ENCODE measurements around the gene ZNF415.

- TF ChIP-seq, protein P1, sequence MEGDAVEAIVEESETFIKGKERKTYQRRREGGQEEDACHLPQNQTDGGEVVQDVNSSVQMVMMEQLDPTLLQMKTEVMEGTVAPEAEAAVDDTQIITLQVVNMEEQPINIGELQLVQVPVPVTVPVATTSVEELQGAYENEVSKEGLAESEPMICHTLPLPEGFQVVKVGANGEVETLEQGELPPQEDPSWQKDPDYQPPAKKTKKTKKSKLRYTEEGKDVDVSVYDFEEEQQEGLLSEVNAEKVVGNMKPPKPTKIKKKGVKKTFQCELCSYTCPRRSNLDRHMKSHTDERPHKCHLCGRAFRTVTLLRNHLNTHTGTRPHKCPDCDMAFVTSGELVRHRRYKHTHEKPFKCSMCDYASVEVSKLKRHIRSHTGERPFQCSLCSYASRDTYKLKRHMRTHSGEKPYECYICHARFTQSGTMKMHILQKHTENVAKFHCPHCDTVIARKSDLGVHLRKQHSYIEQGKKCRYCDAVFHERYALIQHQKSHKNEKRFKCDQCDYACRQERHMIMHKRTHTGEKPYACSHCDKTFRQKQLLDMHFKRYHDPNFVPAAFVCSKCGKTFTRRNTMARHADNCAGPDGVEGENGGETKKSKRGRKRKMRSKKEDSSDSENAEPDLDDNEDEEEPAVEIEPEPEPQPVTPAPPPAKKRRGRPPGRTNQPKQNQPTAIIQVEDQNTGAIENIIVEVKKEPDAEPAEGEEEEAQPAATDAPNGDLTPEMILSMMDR (IDR thresholded peaks at IDR 0.05): no peak
- no peak for TF ChIP-seq POLR2A (IDR thresholded peaks at IDR 0.05)
Measured at GRCh38 chr19:53156850-53157249, 24.1 kb upstream of the ZNF415 start.

Measured in uterus (tissue), 2 donors.